Neural crest cell (in vitro differentiated cells): Measurements from ENCODE around the gene INO80E. TPM values are rescaled to one million over a fixed set of nuclear protein-coding genes. Genes with fewer than 3 reads are reported as not detected.
A peak's percentile ranks its signal among the peaks of the same experiment; 100 is the strongest.

Experiments used
- DNase-seq: peaks from one replicate; pipeline ENCODE4 v3.0.0; 2021; ENCODE audit warnings: low read depth, mixed read lengths, low spot score
- H3K27ac Mint-ChIP-seq: one replicate; pipeline ENCODE4 v1.8.0; 2021; ENCODE audit warnings: mild to moderate bottlenecking, mixed read lengths; ENCODE audit not compliant: unreplicated experiment
- H3K27me3 Mint-ChIP-seq: 2 replicates; pipeline ENCODE4 v1.8.0; 2021; ENCODE audit warnings: low read depth, mild to moderate bottlenecking, mixed read lengths
- H3K36me3 Mint-ChIP-seq: 2 replicates; pipeline ENCODE4 v1.8.0; 2021; ENCODE audit warnings: low read depth, mild to moderate bottlenecking, mixed read lengths
- H3K4me1 Mint-ChIP-seq: 2 replicates; pipeline ENCODE4 v1.8.0; 2021; ENCODE audit warnings: mixed read lengths
- H3K4me3 Mint-ChIP-seq: one replicate; pipeline ENCODE4 v1.8.0; 2021; ENCODE audit warnings: mild to moderate bottlenecking, mixed read lengths
- H3K9me3 Mint-ChIP-seq: 2 replicates; pipeline ENCODE4 v1.8.0; 2021; ENCODE audit warnings: mixed read lengths
- total RNA-seq: library from RNA; stranded (reverse); gene quantifications from 2 replicates; pipeline ENCODE4 v1.2.1, GENCODE V29; 2021
- TF ChIP-seq, protein P1 (sequence below): fragments of 200-600 bp; sonication (generic); conservative IDR thresholded peaks from 2 replicates; pipeline ENCODE4 v1.5.0; 2021; ENCODE audit warnings: antibody characterized with exemption, mild to moderate bottlenecking

The INO80E gene
- total RNA-seq, 1 donor from 2014 or later = 88.6 TPM

DNA sequence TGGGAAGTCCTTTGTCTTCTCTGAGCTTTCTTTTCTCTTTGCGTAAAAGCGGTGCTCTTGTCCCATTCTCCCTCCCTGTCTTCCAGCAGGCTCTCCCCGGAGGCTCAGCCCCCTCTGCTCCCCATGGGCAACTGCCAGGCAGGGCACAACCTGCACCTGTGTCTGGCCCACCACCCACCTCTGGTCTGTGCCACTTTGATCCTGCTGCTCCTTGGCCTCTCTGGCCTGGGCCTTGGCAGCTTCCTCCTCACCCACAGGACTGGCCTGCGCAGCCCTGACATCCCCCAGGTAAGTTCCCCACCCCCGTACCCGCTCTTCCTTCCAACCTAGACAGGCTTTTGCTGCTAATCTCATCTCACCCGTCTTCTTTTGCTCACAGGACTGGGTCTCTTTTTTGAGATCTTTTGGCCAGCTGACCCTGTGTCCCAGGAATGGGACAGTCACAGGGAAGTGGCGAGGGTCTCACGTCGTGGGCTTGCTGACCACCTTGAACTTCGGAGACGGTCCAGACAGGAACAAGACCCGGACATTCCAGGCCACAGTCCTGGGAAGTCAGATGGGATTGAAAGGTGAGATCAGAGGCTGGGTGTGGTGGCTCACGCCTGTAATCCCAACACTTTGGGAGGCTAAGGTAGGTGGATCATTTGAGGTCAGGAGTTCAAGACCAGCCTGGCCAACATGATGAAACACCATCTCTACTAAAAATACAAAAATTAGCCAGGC is 32.9 kb upstream of the INO80E start:
- no peak for DNase-seq
- no peaks in the 10 kb centered on the region for H3K27me3 Mint-ChIP-seq

DNA sequence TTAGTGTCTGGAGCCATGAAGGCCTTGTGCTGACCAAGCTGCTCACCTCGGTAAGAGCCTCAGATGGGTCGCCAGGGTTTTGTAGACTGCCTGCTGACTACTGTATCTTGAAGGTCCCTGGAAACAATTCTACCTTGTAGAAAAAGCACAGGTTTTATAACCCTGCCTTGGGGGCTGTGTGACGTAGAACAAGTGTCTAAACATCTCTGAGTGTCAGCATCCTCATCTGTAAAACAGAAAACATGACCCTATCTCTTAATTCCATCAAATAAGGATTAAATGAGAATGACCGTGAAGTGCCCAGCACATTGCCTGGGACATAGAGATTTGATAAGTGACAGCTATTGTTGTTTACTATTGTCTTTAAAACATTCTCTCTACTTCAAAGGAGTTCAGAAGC is 27.8 kb upstream of the INO80E start:
- DNase-seq = no peak
- peaks cover 9% of the 10 kb centered on the region for H3K4me1 Mint-ChIP-seq
- TF ChIP-seq, protein P1, sequence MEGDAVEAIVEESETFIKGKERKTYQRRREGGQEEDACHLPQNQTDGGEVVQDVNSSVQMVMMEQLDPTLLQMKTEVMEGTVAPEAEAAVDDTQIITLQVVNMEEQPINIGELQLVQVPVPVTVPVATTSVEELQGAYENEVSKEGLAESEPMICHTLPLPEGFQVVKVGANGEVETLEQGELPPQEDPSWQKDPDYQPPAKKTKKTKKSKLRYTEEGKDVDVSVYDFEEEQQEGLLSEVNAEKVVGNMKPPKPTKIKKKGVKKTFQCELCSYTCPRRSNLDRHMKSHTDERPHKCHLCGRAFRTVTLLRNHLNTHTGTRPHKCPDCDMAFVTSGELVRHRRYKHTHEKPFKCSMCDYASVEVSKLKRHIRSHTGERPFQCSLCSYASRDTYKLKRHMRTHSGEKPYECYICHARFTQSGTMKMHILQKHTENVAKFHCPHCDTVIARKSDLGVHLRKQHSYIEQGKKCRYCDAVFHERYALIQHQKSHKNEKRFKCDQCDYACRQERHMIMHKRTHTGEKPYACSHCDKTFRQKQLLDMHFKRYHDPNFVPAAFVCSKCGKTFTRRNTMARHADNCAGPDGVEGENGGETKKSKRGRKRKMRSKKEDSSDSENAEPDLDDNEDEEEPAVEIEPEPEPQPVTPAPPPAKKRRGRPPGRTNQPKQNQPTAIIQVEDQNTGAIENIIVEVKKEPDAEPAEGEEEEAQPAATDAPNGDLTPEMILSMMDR = no peak
- peaks cover 29% of the 10 kb centered on the region for H3K36me3 Mint-ChIP-seq
- H3K4me3 Mint-ChIP-seq = no peak overlapping the region
- no peaks in the 10 kb centered on the region for H3K27me3 Mint-ChIP-seq
- no peak overlapping the region for H3K27ac Mint-ChIP-seq
- H3K9me3 Mint-ChIP-seq = peaks cover 3% of the 10 kb centered on the region

More for the DNA sequence above, 32.9 kb upstream of the INO80E start:
- Mint-ChIP-seq H3K27ac (no peak overlapping the region), H3K9me3 (no peaks in the 10 kb centered on the region), H3K4me3 (peak overlapping the region; percentile 93), H3K4me1 (peaks cover 25% of the 10 kb centered on the region), H3K36me3 (peaks cover under 1% of the 10 kb centered on the region)
- TF ChIP-seq, protein P1 = no peak

DNA sequence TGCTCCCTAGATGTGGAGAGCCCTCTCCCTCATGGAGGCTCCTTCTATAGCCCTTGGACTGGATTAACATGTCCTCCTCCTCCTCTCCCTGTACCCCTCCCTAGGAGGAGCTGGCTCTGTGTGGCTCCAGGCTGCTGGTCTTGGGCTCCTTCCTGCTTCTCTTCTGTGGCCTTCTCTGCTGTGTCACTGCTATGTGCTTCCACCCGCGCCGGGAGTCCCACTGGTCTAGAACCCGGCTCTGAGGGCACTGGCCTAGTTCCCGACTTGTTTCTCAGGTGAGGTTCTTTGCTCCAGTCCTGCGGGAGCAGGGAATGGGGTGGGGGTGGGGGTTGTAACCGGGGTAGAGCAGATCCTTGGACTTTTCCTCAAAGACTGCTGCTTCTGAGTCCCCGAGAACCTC is 24.7 kb upstream of the INO80E start:
- H3K9me3 Mint-ChIP-seq = peaks cover 6% of the 10 kb centered on the region
- H3K27ac Mint-ChIP-seq = no peak overlapping the region
- peaks cover 32% of the 10 kb centered on the region for H3K36me3 Mint-ChIP-seq
- peak overlapping the region; percentile 15 for H3K4me3 Mint-ChIP-seq
- no peak for DNase-seq
- peaks cover 26% of the 10 kb centered on the region for H3K4me1 Mint-ChIP-seq
- H3K27me3 Mint-ChIP-seq = no peaks in the 10 kb centered on the region
- TF ChIP-seq, protein P1 = no peak

DNA sequence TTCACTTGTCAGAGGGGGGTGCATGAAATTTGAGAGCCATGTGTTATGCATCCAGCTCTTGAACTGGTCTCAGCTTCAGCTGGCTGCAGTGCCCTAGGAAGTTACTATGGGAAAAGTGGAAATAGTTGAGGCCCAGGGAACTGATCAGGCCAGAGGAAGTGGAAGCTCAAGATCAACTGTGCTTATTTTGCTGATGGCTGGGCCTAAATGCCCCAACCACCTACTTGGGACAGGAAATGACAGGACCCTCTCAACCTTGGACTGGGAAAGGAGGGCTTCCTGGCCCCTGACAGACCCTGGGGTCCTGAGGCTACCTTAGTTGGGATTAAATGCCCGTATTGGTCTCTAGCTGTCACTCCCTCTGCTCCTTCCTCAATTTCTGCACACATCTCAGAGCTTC is 23.5 kb upstream of the INO80E start:
- no peak for DNase-seq
- H3K4me3 Mint-ChIP-seq = peak overlapping the region; percentile 31
- no peak overlapping the region for H3K27ac Mint-ChIP-seq
- H3K36me3 Mint-ChIP-seq = peaks cover 32% of the 10 kb centered on the region
- H3K4me1 Mint-ChIP-seq = peaks cover 38% of the 10 kb centered on the region
- TF ChIP-seq, protein P1 = no peak
- no peaks in the 10 kb centered on the region for H3K27me3 Mint-ChIP-seq
- H3K9me3 Mint-ChIP-seq = peaks cover 6% of the 10 kb centered on the region

DNA sequence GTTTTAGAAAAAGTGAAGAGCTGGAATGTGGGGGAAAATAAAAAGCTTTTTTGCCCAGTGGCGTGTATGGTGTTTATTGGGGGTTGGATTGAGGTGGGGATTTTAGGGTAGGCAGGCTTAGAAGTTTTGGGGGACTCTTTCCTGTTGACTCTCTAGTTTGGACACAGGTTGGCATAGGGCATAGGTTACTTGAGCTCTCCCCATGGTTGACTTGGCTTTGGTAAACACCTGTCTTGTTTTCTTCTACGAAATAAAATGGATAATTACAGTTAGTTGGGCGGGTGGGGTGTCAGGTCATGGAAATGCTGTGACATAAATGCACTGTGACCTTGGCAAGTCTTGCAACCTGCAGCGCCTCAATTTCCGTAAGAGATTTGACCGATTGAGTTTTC is 23.1 kb upstream of the INO80E start:
- Mint-ChIP-seq H3K9me3 (peaks cover 6% of the 10 kb centered on the region), H3K36me3 (peaks cover 32% of the 10 kb centered on the region), H3K27me3 (no peaks in the 10 kb centered on the region), H3K27ac (no peak overlapping the region), H3K4me1 (peaks cover 38% of the 10 kb centered on the region), H3K4me3 (peak overlapping the region; percentile 98)
- DNase-seq = no peak
- TF ChIP-seq, protein P1 = no peak
